Endothelial cell of umbilical vein (primary cell): ENCODE results near the gene CACNA1S.

Source experiments
- CTCF ChIP-seq, 2 donors: IDR thresholded peaks; 1 replicate in 1 of 2; 2 replicates in 1 of 2; pipeline ENCODE4 v1.5.1; 2011; ENCODE audit warnings: low read length in 2 of 2, mild to moderate bottlenecking in 2 of 2, moderate library complexity in 2 of 2, control low read depth in 1 of 2, inconsistent platforms in 1 of 2, low read depth in 1 of 2; ENCODE audit not compliant: insufficient read depth in 1 of 2; ENCODE audit errors: extremely low read depth in 1 of 2
- EZH2 ChIP-seq: IDR thresholded peaks from 2 replicates; pipeline ENCODE4 v1.6.1; 2012; ENCODE audit warnings: borderline replicate concordance, low read depth, mild to moderate bottlenecking, moderate library complexity, low read length, inconsistent platforms; ENCODE audit not compliant: severe bottlenecking
- GATA2 ChIP-seq: IDR thresholded peaks from 2 replicates; pipeline ENCODE4 v1.7.0; 2011; ENCODE audit warnings: low read depth, mild to moderate bottlenecking, moderate library complexity, mixed read lengths, low read length; ENCODE audit not compliant: insufficient read length, insufficient read depth
- MAX ChIP-seq: IDR thresholded peaks from 2 replicates; pipeline ENCODE4 v1.6.1; 2011; ENCODE audit not compliant: insufficient read depth, insufficient read length
- MYC ChIP-seq: IDR thresholded peaks from one replicate; pipeline ENCODE4 v1.6.1; 2011; ENCODE audit warnings: mild to moderate bottlenecking, low read depth, low read length
- POLR2A ChIP-seq: IDR thresholded peaks from 2 replicates; pipeline ENCODE4 v1.6.1; 2012; ENCODE audit warnings: low read depth, mild to moderate bottlenecking, control low read depth, low read length
- POLR2AphosphoS5 ChIP-seq: IDR thresholded peaks from 2 replicates; pipeline ENCODE4 v1.6.1; 2012; ENCODE audit warnings: low read depth, mild to moderate bottlenecking, control low read depth, low read length, moderate library complexity; ENCODE audit not compliant: insufficient read depth

GRCh38 chr1:201092738-201093137, 19.5 kb downstream of the CACNA1S start:
- no peak for TF ChIP-seq POLR2AphosphoS5
- TF ChIP-seq CTCF (IDR thresholded peaks at IDR 0.05; ENCODE audit: extremely low read depth in 1 of 2, insufficient read depth in 1 of 2, low read depth in 1 of 2, low read length in 2 of 2), result no peak
- no peak for TF ChIP-seq GATA2
- TF ChIP-seq EZH2, result no peak
- TF ChIP-seq MYC, result no peak
- TF ChIP-seq POLR2A, result no peak
- no peak for TF ChIP-seq MAX
